ENCODE measurements around the gene KCNIP3.

GRCh38 chr2:95391641-95392310, 94.6 kb downstream of the KCNIP3 start:
- no peak for TF ChIP-seq CTCF (IDR thresholded peaks at IDR 0.05; ENCODE audit: borderline replicate concordance, extremely low read depth, low read length, poor library complexity, severe bottlenecking)
- no peak for TF ChIP-seq EZH2 (IDR thresholded peaks at IDR 0.05; ENCODE audit: borderline replicate concordance, low read depth, low read length, severe bottlenecking)
